ENCODE measurements around the gene ERC2. TPM values are rescaled to one million over a fixed set of nuclear protein-coding genes. Genes with fewer than 3 reads are reported as not detected.
"Not testable (repeated sequence)": the region's sequence is repeated elsewhere in the genome, so short reads cannot be mapped to it uniquely, and the experiment has no call there.

ERC2 gene
- polyA plus RNA-seq, 1 experiment = 0.07 TPM

GRCh38 chr3:56268616-56269383, 199.5 kb downstream of the ERC2 start:
- Histone ChIP-seq H3K27me3 (ENCODE audit: control insufficient read depth, insufficient read depth, low read length) (no peaks in the 10 kb centered on the region), H3K9me3 (ENCODE audit: control insufficient read depth, insufficient read depth, low read length) (no peaks in the 10 kb centered on the region), H3K27ac (ENCODE audit: low read depth, low read length) (no peak overlapping the region), H3K4me3 (ENCODE audit: low read depth, low read length) (no peak overlapping the region)
- ChIA-PET CTCF (no interaction called here), POLR2A (no interaction called here)
- no peak for TF ChIP-seq CTCF (IDR thresholded peaks at IDR 0.05; ENCODE audit: low read depth, low read length)
- DNase-seq (ENCODE audit: low read depth, low spot score) = no peak

GRCh38 chr3:56261852-56262251, 206.4 kb downstream of the ERC2 start:
- H3K4me3 ChIP-seq (ENCODE audit: low read depth, low read length); H3K27ac ChIP-seq (ENCODE audit: low read depth, low read length); POLR2A ChIA-PET; H3K9me3 ChIP-seq (ENCODE audit: control insufficient read depth, insufficient read depth, low read length); DNase-seq (ENCODE audit: low read depth, low spot score); H3K27me3 ChIP-seq (ENCODE audit: control insufficient read depth, insufficient read depth, low read length): not testable (repeated sequence)
- CTCF ChIA-PET = interaction anchor here (1.6 kb wide), 1 partner anchor 11 kb away, joined by 9 read pairs; no protein-coding TSS in a partner anchor

- no peaks in the 10 kb centered on the region for H3K27me3 ChIP-seq (ENCODE audit: control insufficient read depth, insufficient read depth, low read length)
- no peak for DNase-seq (ENCODE audit: low read depth, low spot score)
- H3K27ac ChIP-seq (ENCODE audit: low read depth, low read length) = no peak overlapping the region
- POLR2A ChIA-PET = interaction anchor here (0.6 kb wide), 1 partner anchor 420 kb away, joined by 5 read pairs; no protein-coding TSS in a partner anchor
- no peak overlapping the region for H3K4me3 ChIP-seq (ENCODE audit: low read depth, low read length)
- no peaks in the 10 kb centered on the region for H3K9me3 ChIP-seq (ENCODE audit: control insufficient read depth, insufficient read depth, low read length)
- CTCF ChIA-PET = interaction anchor here (1.1 to 1.6 kb wide), 2 partner anchors 9 kb away, joined by 3 to 9 read pairs; no protein-coding TSS in a partner anchor
- no peak for TF ChIP-seq CTCF (IDR thresholded peaks at IDR 0.05; ENCODE audit: low read depth, low read length)
Measured at GRCh38 chr3:56260262-56260661, 208.0 kb downstream of the ERC2 start.

- no peaks in the 10 kb centered on the region for H3K27me3 ChIP-seq (ENCODE audit: control insufficient read depth, insufficient read depth, low read length)
- POLR2A ChIA-PET = no interaction called here
- H3K9me3 ChIP-seq (ENCODE audit: control insufficient read depth, insufficient read depth, low read length) = no peaks in the 10 kb centered on the region
- no peak overlapping the region for H3K27ac ChIP-seq (ENCODE audit: low read depth, low read length)
- no peak for TF ChIP-seq CTCF (IDR thresholded peaks at IDR 0.05; ENCODE audit: low read depth, low read length)
- CTCF ChIA-PET = no interaction called here
- H3K4me3 ChIP-seq (ENCODE audit: low read depth, low read length) = no peak overlapping the region
- no peak for DNase-seq (ENCODE audit: low read depth, low spot score)
Measured at GRCh38 chr3:56257826-56258225, 210.4 kb downstream of the ERC2 start.

GRCh38 chr3:56254835-56255234, 213.4 kb downstream of the ERC2 start:
- no peak overlapping the region for H3K4me3 ChIP-seq (ENCODE audit: low read depth, low read length)
- no peak overlapping the region for H3K27ac ChIP-seq (ENCODE audit: low read depth, low read length)
- no peaks in the 10 kb centered on the region for H3K27me3 ChIP-seq (ENCODE audit: control insufficient read depth, insufficient read depth, low read length)
- no peaks in the 10 kb centered on the region for H3K9me3 ChIP-seq (ENCODE audit: control insufficient read depth, insufficient read depth, low read length)
- no peak for DNase-seq (ENCODE audit: low read depth, low spot score)
- ChIA-PET POLR2A (no interaction called here), CTCF (interaction anchor here (0.6 to 5.1 kb wide), 3 partner anchors 10 to 1255 kb away, joined by 3 to 38 read pairs (median 3); no protein-coding TSS in a partner anchor)
- no peak; the same call in 1 of the 2 replicates for TF ChIP-seq CTCF (IDR thresholded peaks at IDR 0.05; ENCODE audit: low read depth, low read length)
